OCI-LY1 (cell line): ENCODE data around the gene HS3ST5.

ENCODE experiments used
- CTCF ChIP-seq: fragments of 200-600 bp; sonication (generic), shearing (Covaris generic); IDR thresholded peaks from 2 replicates; pipeline ENCODE4 v1.5.1; 2017; ENCODE audit warnings: mild to moderate bottlenecking, antibody characterized with exemption, low read length, moderate library complexity, mixed read lengths
- EZH2 ChIP-seq: fragments of 200-600 bp; sonication (generic), shearing (Covaris generic); IDR thresholded peaks from 2 replicates; pipeline ENCODE4 v1.8.0; 2017; ENCODE audit warnings: borderline replicate concordance, mixed run types, mild to moderate bottlenecking, antibody characterized with exemption, low read length, moderate library complexity, mixed read lengths

- TF ChIP-seq CTCF (no peak), EZH2 (no peak)
Observed at GRCh38 chr6:114158411-114158810, 184.4 kb downstream of the HS3ST5 start.
